GM21423 (cell line): ENCODE data around the gene SMPDL3A.

ENCODE experiments used
- ATAC-seq: cut with Tn5 transposase; IDR thresholded peaks from one replicate; pipeline ENCODE4 v1.9.1; 2021; ENCODE audit warnings: mild to moderate bottlenecking, moderate library complexity; ENCODE audit not compliant: unreplicated experiment

SMPDL3A gene

DNA sequence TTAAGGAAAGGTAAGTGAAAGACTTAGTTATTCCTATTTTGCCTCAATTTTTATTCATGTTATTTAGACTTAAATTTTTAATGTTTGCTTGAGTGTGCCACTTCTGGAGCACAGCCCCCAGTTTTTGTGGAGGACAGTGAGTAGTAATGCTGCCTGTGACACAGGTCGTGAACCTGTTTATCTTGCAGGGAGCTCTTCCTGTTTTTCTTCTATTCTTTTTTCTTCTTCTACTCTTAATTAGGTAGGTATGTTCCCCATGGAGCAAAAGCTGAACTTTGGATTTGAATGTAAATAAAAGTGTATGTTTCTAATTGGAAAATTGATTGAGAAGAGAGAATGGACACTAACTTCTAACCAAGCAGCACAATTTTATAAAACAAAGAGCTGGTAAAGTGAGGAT is 12.3 kb downstream of the SMPDL3A start:
- no peak for ATAC-seq

DNA sequence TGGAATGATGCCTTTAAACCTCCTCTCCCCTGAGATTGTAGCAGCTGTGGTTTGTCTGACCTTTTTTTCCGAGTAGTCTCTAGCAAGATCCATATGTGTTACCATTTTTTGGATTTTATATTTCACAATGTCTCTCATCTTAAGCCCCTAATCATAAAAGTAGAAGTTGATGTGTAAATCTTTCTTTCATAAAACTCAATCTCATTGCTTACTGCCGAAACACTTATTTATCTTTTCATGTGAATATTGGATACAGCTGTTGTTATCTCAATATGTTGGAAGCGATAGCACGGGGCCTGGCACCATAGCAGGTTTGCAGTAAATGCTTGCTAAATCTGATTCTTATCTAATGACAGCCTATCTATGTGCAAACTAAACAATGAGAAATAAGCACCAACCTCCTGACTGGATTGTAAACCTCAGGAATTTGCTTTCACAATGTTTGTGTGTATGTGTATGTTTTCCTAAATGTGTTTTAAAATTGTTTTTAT is 14.2 kb downstream of the SMPDL3A start:
- no peak for ATAC-seq

DNA sequence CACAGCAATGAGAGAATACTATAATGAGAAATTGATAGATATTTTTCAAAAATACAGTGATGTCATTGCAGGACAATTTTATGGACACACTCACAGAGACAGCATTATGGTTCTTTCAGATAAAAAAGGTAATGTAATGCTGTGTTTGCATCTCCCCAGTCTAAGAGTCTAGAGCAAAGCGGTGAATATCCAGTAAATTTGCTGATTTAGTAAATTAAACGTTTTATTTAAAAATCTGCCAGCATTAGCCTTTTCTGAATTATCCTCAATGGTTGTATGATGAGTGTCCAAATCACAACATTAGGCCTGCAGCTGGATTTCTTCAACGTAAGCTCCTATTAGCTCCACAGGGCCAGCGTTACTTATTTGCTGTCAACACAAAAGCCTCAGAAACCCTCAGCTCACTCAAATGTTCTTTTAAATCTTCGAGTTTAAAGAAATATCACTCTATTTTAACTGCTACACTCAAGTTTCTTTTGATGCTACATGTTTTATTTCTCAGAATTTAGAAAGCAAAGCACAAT is 16.0 kb downstream of the SMPDL3A start:
- no peak for ATAC-seq

DNA sequence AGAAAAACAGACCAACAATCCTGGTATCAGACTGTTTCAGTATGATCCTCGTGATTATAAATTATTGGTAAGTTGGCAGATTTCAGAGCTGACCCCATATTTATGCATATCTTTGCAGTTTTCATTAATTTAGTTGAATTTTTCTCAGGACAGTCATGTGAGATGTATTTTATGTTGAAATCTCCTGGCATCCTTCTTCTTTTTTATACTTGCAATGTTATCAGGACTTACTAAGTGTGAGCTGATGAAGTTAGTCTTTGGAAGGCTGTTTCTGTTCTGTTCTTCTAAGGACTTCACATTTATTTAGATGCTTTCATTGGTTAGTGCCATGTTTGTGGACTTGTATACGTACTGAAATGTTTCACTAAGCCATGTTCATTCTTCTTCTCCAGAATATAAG is 17.2 kb downstream of the SMPDL3A start:
- ATAC-seq, result no peak

DNA sequence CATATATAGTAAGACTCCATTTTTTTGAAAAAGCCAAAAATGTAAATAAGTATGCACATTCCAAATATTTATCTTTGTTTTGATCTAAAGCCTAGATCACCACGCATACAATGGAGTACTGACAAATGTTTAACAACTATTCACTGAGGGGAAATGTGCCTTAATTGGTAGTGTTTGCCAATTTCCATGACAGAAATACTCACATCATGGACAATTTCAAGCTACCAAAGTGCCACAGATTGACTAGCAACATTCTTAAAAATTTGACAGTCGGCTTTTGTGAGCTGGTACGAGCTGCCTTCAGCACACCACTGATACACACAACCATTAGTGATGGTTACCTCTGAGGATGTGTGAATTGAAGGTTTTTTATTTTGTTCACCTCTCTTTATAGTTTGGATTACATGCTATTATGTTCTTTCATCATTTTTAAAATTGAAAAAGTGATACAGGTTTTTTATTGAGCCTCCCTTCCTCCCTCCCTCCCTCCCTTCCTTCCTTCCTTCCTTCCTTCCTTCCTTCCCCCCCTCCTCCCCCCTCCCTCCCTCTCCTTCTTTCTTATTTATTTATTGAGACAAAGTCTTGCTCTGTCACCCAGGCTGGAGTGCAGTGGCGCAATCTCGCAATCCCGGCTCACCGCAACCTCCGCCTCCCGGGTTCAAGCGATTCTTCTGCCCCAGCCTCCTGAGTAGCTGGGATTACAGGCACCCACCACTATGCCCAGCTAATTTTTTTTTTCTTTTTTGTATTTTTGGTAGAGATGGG is 19.2 kb downstream of the SMPDL3A start:
- no peak for ATAC-seq

DNA sequence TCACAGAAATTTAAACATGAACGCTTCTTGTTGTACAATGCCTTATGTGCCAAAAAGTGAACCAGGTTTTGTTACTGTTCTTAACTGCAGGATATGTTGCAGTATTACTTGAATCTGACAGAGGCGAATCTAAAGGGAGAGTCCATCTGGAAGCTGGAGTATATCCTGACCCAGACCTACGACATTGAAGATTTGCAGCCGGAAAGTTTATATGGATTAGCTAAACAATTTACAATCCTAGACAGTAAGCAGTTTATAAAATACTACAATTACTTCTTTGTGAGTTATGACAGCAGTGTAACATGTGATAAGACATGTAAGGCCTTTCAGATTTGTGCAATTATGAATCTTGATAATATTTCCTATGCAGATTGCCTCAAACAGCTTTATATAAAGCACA is 19.9 kb downstream of the SMPDL3A start:
- no peak for ATAC-seq

DNA sequence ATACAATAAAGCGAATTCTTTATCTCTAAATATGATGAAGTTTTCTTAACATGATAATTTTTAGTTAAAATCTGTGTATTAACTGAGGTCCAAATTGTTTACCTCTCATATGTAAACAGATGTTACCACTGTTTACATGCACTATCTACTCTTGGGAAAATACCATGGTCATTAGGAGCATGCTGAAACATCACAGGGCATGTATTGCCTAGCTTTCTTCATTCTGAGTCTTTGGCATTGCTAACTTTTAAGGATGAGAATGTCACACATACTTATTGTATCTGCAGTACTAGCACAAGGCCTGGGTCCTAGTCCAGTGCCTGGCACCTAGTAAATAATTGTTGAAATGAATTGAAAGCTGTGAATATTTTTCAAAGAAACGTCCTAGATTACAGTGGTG is 20.6 kb downstream of the SMPDL3A start:
- no peak for ATAC-seq

DNA sequence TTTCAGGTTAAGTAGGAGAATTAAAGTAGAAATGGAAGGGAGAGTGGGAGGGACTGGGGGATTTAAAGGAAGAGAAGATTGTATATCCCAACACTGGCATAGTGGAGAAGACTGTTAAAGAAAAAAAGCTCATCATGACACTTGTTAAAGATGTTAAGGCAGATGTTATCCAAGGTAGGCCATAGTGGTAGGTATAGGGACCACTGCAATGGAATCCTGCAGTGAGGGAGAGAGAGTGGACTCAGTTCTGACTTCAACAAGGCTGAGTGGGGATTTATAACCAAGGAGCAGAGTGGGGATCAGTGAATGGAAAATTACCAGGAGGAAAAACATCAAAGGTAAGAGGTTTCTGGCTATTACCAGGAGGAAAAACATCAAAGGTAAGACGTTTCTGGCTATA is 21.1 kb downstream of the SMPDL3A start:
- no peak for ATAC-seq

DNA sequence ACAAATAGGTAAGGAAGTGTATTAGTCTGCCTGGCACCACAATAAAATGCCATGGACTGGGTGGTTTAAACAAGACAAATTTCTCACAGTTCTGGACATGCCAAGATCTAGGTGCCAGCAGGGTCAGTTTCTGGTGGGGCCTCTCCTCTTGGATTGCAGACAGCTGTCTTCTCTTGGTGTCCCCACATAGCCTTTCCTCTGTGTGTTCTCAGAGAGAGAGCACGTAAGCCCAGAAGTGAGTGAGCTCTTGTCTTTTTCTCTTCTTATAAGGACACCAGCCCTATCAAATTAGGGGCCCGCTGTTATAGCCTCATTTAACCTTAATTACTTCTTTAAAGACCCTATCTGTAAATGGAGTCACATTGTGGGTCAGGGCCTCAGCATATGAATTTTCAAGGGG is 28.3 kb downstream of the SMPDL3A start:
- no peak for ATAC-seq

DNA sequence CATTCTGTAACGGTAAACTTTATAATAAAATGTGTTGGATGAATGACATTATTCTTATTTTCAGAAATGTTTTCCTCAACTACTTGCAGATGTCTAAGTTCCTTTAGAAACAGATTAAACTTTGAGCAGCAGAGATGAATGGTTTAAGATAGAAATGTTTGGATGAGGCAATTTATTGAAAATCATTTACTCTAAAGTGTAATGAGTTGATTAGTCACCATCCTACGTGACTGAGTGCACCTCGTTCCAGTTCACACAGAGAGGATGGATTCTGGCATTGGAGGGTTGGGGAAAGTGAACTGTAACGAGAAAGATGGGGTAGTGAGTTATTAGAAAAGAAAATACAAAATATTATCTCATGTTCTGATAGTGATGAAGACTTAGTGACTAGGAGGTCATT is 28.7 kb downstream of the SMPDL3A start:
- ATAC-seq, result no peak

DNA sequence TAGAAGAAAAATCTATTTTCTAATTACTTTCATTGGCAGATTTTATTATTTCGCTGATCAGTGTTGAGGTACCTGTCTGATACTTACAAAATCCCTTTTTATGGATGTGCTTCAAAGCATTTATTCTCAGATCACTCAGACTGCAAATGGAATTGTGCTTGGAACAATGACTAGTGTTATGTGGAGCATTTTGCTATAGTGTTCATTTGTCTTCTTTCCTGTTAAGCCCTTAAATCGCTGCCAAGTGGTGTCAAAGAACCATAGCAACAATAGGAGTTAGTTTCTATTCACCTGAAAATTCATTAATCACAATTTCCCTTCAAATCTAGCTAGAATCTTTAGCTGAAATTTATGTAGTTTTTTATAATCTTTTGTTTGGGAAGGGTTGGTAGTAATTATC is 29.8 kb downstream of the SMPDL3A start:
- ATAC-seq, result no peak

DNA sequence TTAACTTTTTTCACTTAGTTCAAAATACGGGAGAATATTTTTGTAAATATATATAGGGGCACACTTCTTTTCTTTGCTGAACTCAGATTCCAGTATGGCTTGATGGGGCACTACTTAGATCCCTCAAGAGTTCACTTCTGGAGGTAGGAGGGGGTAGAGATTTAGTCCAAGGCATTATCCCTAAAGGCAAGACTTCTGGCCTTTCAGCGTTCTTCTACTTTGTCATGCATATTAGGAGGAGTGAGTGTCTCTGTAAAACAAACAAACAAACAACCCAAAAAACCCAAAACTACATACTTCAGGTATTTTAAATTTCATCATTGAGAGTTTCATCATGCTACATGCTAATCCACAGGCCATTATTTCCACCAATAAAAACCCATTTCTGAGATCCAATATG is 32.0 kb downstream of the SMPDL3A start:
- no peak for ATAC-seq

DNA sequence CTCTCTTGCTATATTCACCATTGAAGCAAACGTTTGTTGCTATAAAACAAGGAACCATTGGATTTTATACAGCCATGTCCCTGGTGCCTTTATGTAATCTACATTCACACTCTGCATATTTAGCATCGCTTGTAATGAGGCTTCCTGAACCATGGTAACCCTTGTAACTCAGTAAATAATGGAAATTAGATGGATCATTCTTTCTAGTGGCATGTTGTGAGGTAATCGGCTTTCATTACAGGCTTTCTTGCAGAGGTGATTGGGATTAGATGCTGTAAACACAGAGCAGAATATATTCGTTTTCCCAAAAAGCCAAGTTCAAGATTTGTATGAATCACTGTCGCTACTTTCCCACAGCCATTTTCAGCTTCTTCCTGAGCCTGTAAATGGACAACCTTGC is 36.1 kb downstream of the SMPDL3A start:
- no peak for ATAC-seq

DNA sequence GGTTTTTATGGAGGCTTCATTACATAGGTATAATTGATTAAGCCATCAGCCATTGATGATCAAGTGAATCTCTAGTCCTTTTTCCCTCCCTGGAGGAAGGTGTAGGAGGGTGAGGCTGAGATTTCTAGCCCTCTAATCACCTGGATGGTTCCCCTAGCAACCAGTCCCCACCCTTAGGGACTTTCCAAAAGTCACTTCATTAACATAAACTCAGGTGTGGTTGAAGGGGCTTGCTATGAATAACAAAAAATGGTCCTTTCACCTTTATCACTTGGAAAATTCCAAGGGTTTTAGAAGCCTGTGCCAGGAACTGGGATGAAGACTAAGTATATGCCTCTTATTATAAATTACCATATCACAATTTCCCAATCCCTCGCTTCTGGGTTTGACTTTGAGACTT is 40.4 kb downstream of the SMPDL3A start:
- no peak for ATAC-seq

DNA sequence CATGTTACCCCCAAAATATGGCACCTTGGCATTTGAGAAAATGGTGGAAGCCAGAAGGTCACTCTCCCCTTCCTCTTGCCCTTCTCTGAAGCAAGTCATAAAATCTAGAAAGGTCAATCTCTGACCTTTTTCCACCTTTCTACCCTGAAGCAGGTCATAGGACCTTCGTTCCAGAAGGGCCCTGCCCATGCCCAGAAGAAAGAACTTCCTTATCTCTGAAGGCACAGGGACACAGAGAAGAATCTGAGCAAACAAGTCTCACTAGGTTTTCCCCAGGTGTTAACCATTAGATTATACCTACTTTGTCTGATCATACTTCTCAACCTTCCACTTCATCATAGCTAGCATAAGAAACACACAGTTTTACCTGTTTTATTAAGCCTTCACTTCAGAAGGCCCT is 42.5 kb downstream of the SMPDL3A start:
- ATAC-seq, result no peak

DNA sequence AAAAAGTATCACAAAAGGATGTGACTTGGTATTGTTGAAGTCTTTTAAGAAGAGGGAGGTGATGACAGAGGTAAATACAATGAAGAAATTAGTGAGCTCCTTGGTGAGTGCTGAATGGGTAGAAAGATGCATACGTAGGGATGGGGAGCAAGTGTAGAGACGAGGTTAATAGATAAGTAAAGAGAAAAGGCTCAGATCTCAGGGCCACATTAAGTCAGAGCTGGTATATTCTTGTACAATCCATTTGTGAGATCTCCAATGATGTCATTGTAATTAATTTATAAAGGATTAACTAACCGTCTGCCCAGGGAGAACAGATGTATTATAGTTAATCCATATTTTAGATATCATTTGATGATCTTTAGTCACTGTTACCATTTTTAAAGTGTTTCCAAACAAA is 43.4 kb downstream of the SMPDL3A start:
- no peak for ATAC-seq

DNA sequence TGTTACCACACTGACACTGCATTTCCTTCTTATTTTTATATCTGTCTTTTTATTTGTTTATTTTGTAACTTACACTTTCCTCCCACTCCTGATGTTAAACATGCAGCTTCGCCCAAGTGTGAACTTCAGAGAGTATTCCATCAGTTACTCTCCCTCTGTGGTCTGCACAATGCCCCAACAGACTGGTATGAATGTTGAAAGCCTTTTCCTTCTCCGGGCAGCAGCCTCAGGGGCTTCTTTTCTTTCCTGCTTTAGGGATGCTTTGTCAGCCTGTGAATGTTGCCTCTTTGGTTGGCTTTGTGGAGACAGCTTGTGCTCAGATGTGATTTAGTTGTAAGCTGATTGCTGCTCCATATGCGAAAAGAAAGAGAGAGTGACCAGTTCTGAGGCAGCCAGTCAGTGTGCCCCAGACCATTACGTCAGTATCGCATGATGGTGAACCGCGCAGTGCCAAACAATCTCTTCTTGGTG is 44.0 kb downstream of the SMPDL3A start:
- ATAC-seq, result no peak

DNA sequence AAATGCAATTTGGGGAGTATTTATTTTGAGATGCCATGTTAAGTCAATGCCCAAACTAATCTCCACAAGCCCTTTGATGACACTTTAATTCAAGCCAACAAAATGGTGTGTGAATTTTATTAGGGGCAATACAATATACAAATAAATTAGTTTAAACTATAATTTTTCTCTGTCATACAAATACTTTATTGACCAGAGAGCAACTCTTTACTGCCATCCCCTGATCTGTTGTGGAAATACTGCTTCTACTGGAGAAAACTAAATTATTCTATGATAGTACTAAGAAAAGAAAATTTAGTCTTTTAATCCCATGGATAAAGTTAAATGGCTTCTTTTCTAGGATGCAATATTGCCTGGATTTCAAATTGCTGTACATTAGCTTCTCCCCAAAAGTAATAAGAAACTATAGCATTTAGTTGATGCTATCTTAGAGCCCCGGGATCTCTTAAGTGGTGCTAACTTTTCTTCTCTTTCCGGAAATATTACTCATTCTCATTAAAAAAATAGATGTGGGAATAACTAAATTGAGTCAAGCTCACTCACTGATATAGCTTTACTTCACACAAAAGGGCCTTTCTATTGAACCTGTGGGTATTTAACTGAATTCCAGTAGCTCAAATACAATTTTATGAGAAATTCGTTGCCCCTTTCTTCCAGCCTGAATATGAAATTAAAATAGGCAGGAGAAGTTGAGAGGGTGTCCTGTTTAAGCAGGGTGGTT is 49.2 kb downstream of the SMPDL3A start:
- no peak for ATAC-seq

DNA sequence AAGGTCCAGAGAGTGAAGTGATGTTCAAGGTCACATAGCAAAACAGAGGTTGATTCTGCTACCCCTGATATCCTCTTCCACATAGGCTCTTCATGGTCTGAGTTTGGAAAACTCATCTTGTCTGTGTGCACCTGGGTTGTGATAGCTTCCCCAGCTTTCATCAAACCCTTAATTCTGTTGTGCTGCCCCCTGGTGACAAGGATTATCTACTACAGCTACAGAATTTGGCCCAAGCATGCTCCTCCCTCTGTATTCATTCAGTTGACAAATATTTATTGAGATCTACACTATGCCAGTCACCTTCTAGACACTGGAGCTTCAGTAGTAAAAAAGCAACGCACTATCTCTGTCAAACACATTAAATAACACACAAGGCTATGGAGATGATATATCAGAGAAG is 50.4 kb downstream of the SMPDL3A start:
- ATAC-seq, result peak; percentile 93

DNA sequence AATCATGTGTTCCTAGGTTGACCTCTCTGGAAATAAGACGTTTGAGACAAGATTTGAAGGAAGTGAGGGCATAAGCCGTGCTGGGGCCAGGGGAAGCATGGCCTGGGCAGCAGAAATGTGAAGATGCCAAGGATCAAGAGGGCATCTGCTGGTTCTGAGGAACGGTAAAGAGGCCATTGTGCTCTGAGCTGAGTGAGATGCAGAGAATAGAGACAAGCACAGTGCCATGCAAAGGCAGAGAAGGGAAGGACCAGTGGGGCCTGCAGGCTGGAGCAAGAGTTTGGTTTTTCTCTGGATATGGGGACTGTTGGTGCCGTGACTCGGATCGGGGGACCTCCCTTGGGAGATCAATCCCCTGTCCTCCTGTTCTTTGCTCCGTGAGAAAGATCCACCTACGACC is 50.8 kb downstream of the SMPDL3A start:
- ATAC-seq, result no peak

DNA sequence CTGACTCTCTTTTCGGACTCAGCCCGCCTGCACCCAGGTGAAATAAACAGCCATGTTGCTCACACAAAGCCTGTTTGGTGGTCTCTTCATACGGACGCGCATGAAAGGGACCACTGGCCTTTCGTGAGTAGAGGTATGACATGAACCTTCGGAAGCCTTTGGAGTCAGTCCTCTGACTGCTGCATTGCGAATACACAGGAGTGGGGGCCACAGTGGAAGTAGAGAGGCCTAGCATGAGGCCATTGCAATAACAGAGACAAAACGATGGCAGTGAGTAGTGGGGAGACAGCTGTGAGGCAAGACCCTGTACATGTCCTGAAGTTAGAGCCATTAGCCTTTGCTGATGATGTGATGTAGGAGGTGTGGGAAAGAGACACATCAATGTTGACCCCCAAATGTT is 56.4 kb downstream of the SMPDL3A start:
- no peak for ATAC-seq
